ENCODE results near the gene SECISBP2. TPM values are rescaled to one million over a fixed set of nuclear protein-coding genes. Genes with fewer than 3 reads are reported as not detected.

Gene SECISBP2
- total and polyA plus RNA-seq, 2 donors (not counting 1 experiment from before 2014, with no cell fraction given): 56.6 to 124 TPM

- Mint-ChIP-seq H3K4me3 (no peak overlapping the region), H3K4me1 (peaks cover 5% of the 10 kb centered on the region), H3K9me3 (ENCODE audit: insufficient read depth) (no peaks in the 10 kb centered on the region), H3K27me3 (no peaks in the 10 kb centered on the region), H3K27ac (peak overlapping the region; percentile 26)
- H3K4me2 ChIP-seq (replicated peaks; ENCODE audit: low read depth, low read length, poor library complexity, severe bottlenecking): no peak overlapping the region
- H3K79me2 ChIP-seq (ENCODE audit: control insufficient read depth, insufficient read depth, low read length): peaks cover 54% of the 10 kb centered on the region
- TF ChIP-seq CTCF (IDR thresholded peaks at IDR 0.05) (no peak), EZH2 (IDR thresholded peaks at IDR 0.05; ENCODE audit: borderline replicate concordance, insufficient read depth, low read depth, low read length, poor library complexity, severe bottlenecking) (no peak)
- H4K20me1 ChIP-seq (ENCODE audit: control insufficient read depth, insufficient read depth, low read length, poor library complexity, severe bottlenecking): no peaks in the 10 kb centered on the region
- DNase-seq (no peak), ATAC-seq (ENCODE audit: low read depth) (no peak)
- CTCF ChIA-PET: no interaction called here
- H3K27ac ChIP-seq (ENCODE audit: low read length in 2 of 2): no peak overlapping the region
- 95% methylated on average over 12 of the region's 12 CpGs for WGBS (ENCODE audit: insufficient coverage)
- no peak overlapping the region for H2AFZ ChIP-seq (ENCODE audit: insufficient read depth, low read depth, low read length, poor library complexity, severe bottlenecking)
- H3K9ac ChIP-seq (ENCODE audit: low read length): no peak overlapping the region
- H3K27me3 ChIP-seq (replicated peaks in 1 of 4; ENCODE audit: control extremely low read depth in 1 of 4, control insufficient read depth in 3 of 4, insufficient read depth in 4 of 4, low read length in 3 of 4): no peaks in the 10 kb centered on the region
- no peaks in the 10 kb centered on the region for H3K9me3 ChIP-seq (ENCODE audit: control extremely low read depth in 1 of 3, control insufficient read depth in 2 of 3, insufficient read depth in 1 of 3, low read length in 2 of 3)
- intact Hi-C loops (cut with micrococcal nuclease): no loop called here
- H3K4me1 ChIP-seq (ENCODE audit: control insufficient read depth in 2 of 2, insufficient read depth in 2 of 2, low read length in 2 of 2): peaks cover 2 to 8% of the 10 kb centered on the region in 2 donors
- H3K4me3 ChIP-seq (ENCODE audit: control extremely low read depth in 1 of 5, extremely low read depth in 1 of 5, insufficient read depth in 1 of 5, low read depth in 2 of 5, low read length in 4 of 5): no peak overlapping the region
- H3K36me3 ChIP-seq (replicated peaks in 1 of 2; ENCODE audit: control extremely low read depth in 1 of 2, control insufficient read depth in 1 of 2, extremely low read depth in 1 of 2, insufficient read depth in 2 of 2, low read length in 1 of 2): peaks cover 8 to 97% of the 10 kb centered on the region in 2 experiments
- POLR2A ChIA-PET: no interaction called here
Observed at GRCh38 chr9:89394412-89394811, 76.1 kb downstream of the SECISBP2 start.

- intact Hi-C loops (cut with micrococcal nuclease): no loop called here
- Histone ChIP-seq H3K27ac (ENCODE audit: low read length in 2 of 2) (no peak overlapping the region), H3K36me3 (replicated peaks in 1 of 2; ENCODE audit: control extremely low read depth in 1 of 2, control insufficient read depth in 1 of 2, extremely low read depth in 1 of 2, insufficient read depth in 2 of 2, low read length in 1 of 2) (peaks cover 7 to 80% of the 10 kb centered on the region in 2 experiments), H4K20me1 (ENCODE audit: control insufficient read depth, insufficient read depth, low read length, poor library complexity, severe bottlenecking) (no peaks in the 10 kb centered on the region), H3K79me2 (ENCODE audit: control insufficient read depth, insufficient read depth, low read length) (peaks cover 54% of the 10 kb centered on the region), H3K9ac (ENCODE audit: low read length) (no peak overlapping the region), H3K4me1 (ENCODE audit: control insufficient read depth in 2 of 2, insufficient read depth in 2 of 2, low read length in 2 of 2) (peaks cover 17 to 25% of the 10 kb centered on the region in 2 donors), H3K4me2 (replicated peaks; ENCODE audit: low read depth, low read length, poor library complexity, severe bottlenecking) (no peak overlapping the region), H3K4me3 (ENCODE audit: control extremely low read depth in 1 of 5, extremely low read depth in 1 of 5, insufficient read depth in 1 of 5, low read depth in 2 of 5, low read length in 4 of 5) (no peak overlapping the region), H3K9me3 (ENCODE audit: control extremely low read depth in 1 of 3, control insufficient read depth in 2 of 3, insufficient read depth in 1 of 3, low read length in 2 of 3) (no peaks in the 10 kb centered on the region), H3K27me3 (replicated peaks in 1 of 4; ENCODE audit: control extremely low read depth in 1 of 4, control insufficient read depth in 3 of 4, insufficient read depth in 4 of 4, low read length in 3 of 4) (no peaks in the 10 kb centered on the region), H2AFZ (ENCODE audit: insufficient read depth, low read depth, low read length, poor library complexity, severe bottlenecking) (no peak overlapping the region)
- H3K27me3 Mint-ChIP-seq: no peaks in the 10 kb centered on the region
- 92% methylated on average over 10 of the region's 11 CpGs for WGBS (ENCODE audit: insufficient coverage)
- ChIA-PET CTCF (interaction anchor here (0.9 kb wide), 1 partner anchor 153 kb away, joined by 4 read pairs; no protein-coding TSS in a partner anchor), POLR2A (interaction anchor here (0.7 to 1.1 kb wide), 2 partner anchors 11 to 12 kb away, joined by 3 to 4 read pairs; no protein-coding TSS in a partner anchor)
- H3K27ac Mint-ChIP-seq: peak overlapping the region; percentile 65
- H3K9me3 Mint-ChIP-seq (ENCODE audit: insufficient read depth): no peaks in the 10 kb centered on the region
- peaks cover 19% of the 10 kb centered on the region for H3K4me1 Mint-ChIP-seq
- DNase-seq: no peak
- no peak for ATAC-seq (ENCODE audit: low read depth)
- TF ChIP-seq EZH2 (IDR thresholded peaks at IDR 0.05; ENCODE audit: borderline replicate concordance, insufficient read depth, low read depth, low read length, poor library complexity, severe bottlenecking): no peak
- no peak for TF ChIP-seq CTCF (IDR thresholded peaks at IDR 0.05)
- H3K4me3 Mint-ChIP-seq: no peak overlapping the region
Observed at GRCh38 chr9:89395931-89396710, 77.8 kb downstream of the SECISBP2 start.
